MCF 10A (cell line): Measurements from ENCODE around the gene XKRX. TPM values are rescaled to one million over a fixed set of nuclear protein-coding genes. Genes with fewer than 3 reads are reported as not detected.
A peak's percentile ranks its signal among the peaks of the same experiment; 100 is the strongest.

ENCODE experiments used
- Bru-seq: library from RNA; stranded (reverse); fragments of 400-500 nt; gene quantifications from one replicate; lab custom pipeline; 2021; lab: Mats Ljungman, UMichigan
- BruChase-seq, 2 experiments: library from RNA; stranded (reverse); fragments of 400-500 nt; gene quantifications; one replicate each; lab custom pipeline; 2021; lab: Mats Ljungman, UMichigan
- BruUV-seq: library from RNA; stranded (reverse); fragments of 400-500 nt; replicated peaks from 2 replicates; lab custom pipeline; 2021; lab: Mats Ljungman, UMichigan
- CTCF ChIA-PET: fragments of 300-600 bp; sonication (Branson Sonifier 250); formaldehyde crosslinking; extraction: SDS; loops from one replicate; lab custom pipeline; 2021; ENCODE audit warnings: antibody characterized with exemption, inconsistent platforms; lab: Yijun Ruan, JAX
- POLR2A ChIA-PET: fragments of 300-600, 350-650 bp; sonication (Branson Sonifier 250); formaldehyde crosslinking; extraction: SDS; loops from one replicate; lab custom pipeline; 2020; ENCODE audit warnings: antibody characterized with exemption, inconsistent platforms; lab: Yijun Ruan, JAX
- DNase-seq: peaks from one replicate; pipeline ENCODE4 v3.0.0-alpha.2; 2018; ENCODE audit not compliant: unreplicated experiment
- H3K27ac Mint-ChIP-seq: one replicate; pipeline ENCODE4 v1.8.0; 2022; ENCODE audit warnings: mild to moderate bottlenecking, low read depth, mixed read lengths; ENCODE audit not compliant: unreplicated experiment
- H3K27me3 Mint-ChIP-seq: one replicate; pipeline ENCODE4 v1.8.0; 2022; ENCODE audit warnings: mixed read lengths; ENCODE audit not compliant: insufficient read depth, unreplicated experiment
- H3K36me3 Mint-ChIP-seq: one replicate; pipeline ENCODE4 v1.8.0; 2022; ENCODE audit warnings: mild to moderate bottlenecking, moderate library complexity, mixed read lengths; ENCODE audit not compliant: insufficient read depth, unreplicated experiment
- H3K4me1 Mint-ChIP-seq: one replicate; pipeline ENCODE4 v1.8.0; 2022; ENCODE audit warnings: mixed read lengths; ENCODE audit not compliant: insufficient read depth, unreplicated experiment
- H3K4me3 Mint-ChIP-seq: one replicate; pipeline ENCODE4 v1.8.0; 2022; ENCODE audit warnings: mild to moderate bottlenecking, moderate library complexity, mixed read lengths; ENCODE audit not compliant: unreplicated experiment
- H3K9me3 Mint-ChIP-seq: one replicate; pipeline ENCODE4 v1.8.0; 2022; ENCODE audit warnings: mixed read lengths; ENCODE audit not compliant: unreplicated experiment
- intact Hi-C: fragments of 100-400 bp; cut with micrococcal nuclease; formaldehyde crosslinking; loops from 2 replicates; pipeline ENCODE4 v1.14.1; 2022
- long read RNA-seq: library from polyadenylated mRNA; stranded (forward); transcript quantifications from one replicate; pipeline ENCODE4 v2.0.0, GENCODE V29; 2022
- total RNA-seq: library from RNA; stranded (reverse); gene quantifications from 2 replicates; pipeline ENCODE4 v1.2.3, GENCODE V29; 2022
- TF ChIP-seq, protein P1 (sequence below): fragments of 200-600 bp; IDR thresholded peaks from one replicate; pipeline ENCODE4 v1.8.0; 2022; ENCODE audit warnings: antibody characterized with exemption, mild to moderate bottlenecking; ENCODE audit not compliant: unreplicated experiment

XKRX gene
- total RNA-seq = 0.17 and 0.26 TPM in 2 replicates
- percentile 21 among the genes with signal in this experiment for Bru-seq, nascent RNA
- BruChase-seq, experiment 1, labeled RNA remaining after a 6-hour chase = percentile 49 among the genes with signal in this experiment
- percentile 37 among the genes with signal in this experiment for BruChase-seq, experiment 2, labeled RNA remaining after a 2-hour chase
- long read RNA-seq = 0 reads

DNA sequence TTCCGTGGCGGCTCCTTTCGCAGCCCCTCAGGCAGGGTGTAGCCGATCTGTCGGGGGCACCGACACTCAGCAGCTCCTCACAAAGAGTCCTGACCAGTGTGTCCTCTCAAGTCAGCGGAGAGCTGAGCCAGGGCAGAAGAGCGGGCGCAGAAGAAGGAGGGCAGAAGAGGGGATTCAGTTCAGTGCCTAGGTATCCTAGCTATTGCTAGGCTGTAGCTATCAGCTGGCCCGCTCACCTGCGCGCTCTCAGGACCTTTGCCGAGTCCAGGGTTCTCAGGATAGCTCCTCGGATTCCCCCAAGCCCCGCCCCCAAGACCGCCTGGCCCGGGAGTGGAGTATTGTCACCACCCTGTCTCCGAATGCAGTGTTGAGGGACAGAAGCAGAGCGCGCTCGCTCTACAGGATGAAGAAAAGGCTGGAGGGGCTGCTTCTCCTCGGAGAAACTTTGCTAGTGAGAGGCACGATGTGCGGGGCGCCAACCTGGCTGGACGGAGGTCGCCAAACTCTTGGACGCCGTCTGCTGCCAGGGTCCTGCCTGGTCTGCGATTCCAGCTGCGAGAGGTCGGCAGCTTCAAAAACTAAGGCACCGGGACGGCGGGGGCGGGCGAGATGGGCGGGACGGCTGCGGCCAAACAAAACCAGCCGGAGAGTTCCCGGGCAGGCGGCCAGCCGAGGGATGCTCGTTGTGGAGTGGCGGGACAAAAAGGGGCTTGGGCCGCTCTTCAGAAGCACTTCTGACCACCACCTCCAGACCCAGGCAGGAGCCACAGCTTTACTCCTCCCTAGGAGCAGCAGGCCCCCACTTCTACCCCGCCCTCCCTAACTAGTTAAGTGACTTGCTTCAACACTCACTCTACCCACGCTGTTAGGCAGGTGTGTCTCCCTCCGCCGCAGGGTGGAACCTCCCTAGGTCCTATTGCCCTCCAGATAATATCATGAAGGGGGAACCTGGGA, at the start of gene XKRX:
TSS of gene XKRX (minus strand) at position 258 of the 954 bp plus-strand sequence. CDS start 613 bp downstream, outside the sequence.
- Mint-ChIP-seq H3K36me3 (no peaks in the 10 kb centered on the region), H3K4me1 (no peaks in the 10 kb centered on the region), H3K27ac (peak within 1 kb of the TSS; percentile 35), H3K9me3 (peaks cover 16% of the 10 kb centered on the region), H3K4me3 (peak within 1 kb of the TSS; percentile 77), H3K27me3 (peaks cover 52% of the 10 kb centered on the region)
- BruUV-seq = no TSS peak
- peak; percentile 47 for DNase-seq
- ChIA-PET POLR2A (interaction anchor here (0.6 to 0.7 kb wide), 2 partner anchors 11 to 21 kb away, joined by 3 to 6 read pairs; no protein-coding TSS in a partner anchor), CTCF (interaction anchor here (0.5 to 0.8 kb wide), 3 partner anchors 13 to 150 kb away, joined by 3 to 4 read pairs (median 3); no protein-coding TSS in a partner anchor)
- TF ChIP-seq, protein P1, sequence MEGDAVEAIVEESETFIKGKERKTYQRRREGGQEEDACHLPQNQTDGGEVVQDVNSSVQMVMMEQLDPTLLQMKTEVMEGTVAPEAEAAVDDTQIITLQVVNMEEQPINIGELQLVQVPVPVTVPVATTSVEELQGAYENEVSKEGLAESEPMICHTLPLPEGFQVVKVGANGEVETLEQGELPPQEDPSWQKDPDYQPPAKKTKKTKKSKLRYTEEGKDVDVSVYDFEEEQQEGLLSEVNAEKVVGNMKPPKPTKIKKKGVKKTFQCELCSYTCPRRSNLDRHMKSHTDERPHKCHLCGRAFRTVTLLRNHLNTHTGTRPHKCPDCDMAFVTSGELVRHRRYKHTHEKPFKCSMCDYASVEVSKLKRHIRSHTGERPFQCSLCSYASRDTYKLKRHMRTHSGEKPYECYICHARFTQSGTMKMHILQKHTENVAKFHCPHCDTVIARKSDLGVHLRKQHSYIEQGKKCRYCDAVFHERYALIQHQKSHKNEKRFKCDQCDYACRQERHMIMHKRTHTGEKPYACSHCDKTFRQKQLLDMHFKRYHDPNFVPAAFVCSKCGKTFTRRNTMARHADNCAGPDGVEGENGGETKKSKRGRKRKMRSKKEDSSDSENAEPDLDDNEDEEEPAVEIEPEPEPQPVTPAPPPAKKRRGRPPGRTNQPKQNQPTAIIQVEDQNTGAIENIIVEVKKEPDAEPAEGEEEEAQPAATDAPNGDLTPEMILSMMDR = no peak
- intact Hi-C loops = no loop called here

DNA sequence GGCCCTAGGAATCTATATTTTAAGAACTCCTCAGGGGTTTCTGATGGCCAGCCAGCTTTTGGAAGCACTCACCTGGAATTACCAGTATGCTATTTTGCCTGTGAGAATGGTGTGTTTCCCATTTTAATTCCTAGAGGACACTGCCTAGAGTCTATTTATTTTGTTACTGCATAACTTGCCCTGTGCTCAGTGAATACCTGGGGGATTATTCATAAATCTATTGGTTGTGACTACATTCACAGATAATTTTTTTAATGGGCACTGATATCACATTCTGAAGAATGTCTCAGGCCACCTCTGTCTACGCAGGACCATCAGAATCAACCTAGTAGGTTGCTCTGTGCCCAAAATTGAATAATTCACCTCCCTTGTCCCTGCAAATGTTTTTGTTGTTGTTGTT, 47.5 kb upstream of the XKRX start:
- DNase-seq = no peak
- TF ChIP-seq, protein P1 = no peak
- POLR2A ChIA-PET = no interaction called here
- Mint-ChIP-seq H3K27ac (no peak overlapping the region), H3K4me1 (no peaks in the 10 kb centered on the region), H3K36me3 (no peaks in the 10 kb centered on the region), H3K9me3 (peaks cover 13% of the 10 kb centered on the region), H3K27me3 (peaks cover 45% of the 10 kb centered on the region), H3K4me3 (no peak overlapping the region)
- BruUV-seq = no TSS peak
- CTCF ChIA-PET = no interaction called here
- intact Hi-C loops = no loop called here

DNA sequence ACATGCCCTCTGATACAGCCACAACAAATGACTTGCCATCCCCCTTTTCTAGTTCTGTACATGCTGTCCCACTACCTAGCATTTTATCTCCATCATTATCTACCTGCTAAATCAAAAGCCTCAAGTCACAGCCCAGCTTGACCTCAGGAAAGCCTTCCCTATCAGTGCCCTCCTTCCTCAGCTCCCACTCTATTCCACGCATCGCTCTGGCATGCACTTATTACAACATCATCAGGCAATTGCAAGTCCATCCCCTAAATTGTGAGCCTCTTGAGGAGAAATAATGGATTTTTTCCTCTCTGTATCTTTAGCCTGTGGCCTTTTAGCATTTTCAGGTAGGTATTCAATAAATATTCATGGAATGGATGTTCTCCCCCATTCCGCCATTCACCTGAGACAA, 46.5 kb upstream of the XKRX start:
- no peak overlapping the region for H3K4me3 Mint-ChIP-seq
- H3K9me3 Mint-ChIP-seq = peaks cover 13% of the 10 kb centered on the region
- no TSS peak for BruUV-seq
- intact Hi-C loops = no loop called here
- H3K27me3 Mint-ChIP-seq = peaks cover 45% of the 10 kb centered on the region
- TF ChIP-seq, protein P1 = no peak
- no peak overlapping the region for H3K27ac Mint-ChIP-seq
- POLR2A ChIA-PET = no interaction called here
- no peaks in the 10 kb centered on the region for H3K4me1 Mint-ChIP-seq
- CTCF ChIA-PET = interaction anchor here (0.7 kb wide), 1 partner anchor 152 kb away, joined by 3 read pairs; no protein-coding TSS in a partner anchor
- no peak for DNase-seq
- H3K36me3 Mint-ChIP-seq = no peaks in the 10 kb centered on the region

DNA sequence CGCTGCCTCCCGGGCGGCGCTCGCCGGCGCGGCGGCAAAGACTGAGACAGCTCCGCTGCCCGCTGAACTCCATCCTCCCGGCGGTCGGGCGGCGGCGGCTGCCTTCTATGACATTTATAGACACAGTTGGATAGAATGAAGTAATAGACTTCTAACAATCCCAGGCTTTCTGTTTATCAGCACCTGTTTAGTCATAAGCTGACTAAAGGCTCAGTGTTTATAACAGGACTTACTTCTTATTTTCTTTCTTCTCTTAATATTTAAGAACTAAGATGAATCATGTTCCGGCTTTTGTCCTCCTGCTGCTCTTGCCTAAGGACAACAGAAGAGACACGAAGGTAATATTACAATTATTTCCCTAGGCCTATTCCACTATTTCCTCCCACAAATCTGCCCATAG, 44.7 kb upstream of the XKRX start:
- H3K36me3 Mint-ChIP-seq = no peaks in the 10 kb centered on the region
- peak; percentile 62 for DNase-seq
- no peak overlapping the region for H3K4me3 Mint-ChIP-seq
- no peak overlapping the region for H3K27ac Mint-ChIP-seq
- ChIA-PET CTCF (no interaction called here), POLR2A (no interaction called here)
- TF ChIP-seq, protein P1 = no peak
- intact Hi-C loops = no loop called here
- H3K4me1 Mint-ChIP-seq = no peaks in the 10 kb centered on the region
- peaks cover 37% of the 10 kb centered on the region for H3K27me3 Mint-ChIP-seq
- peaks cover 9% of the 10 kb centered on the region for H3K9me3 Mint-ChIP-seq
- no TSS peak for BruUV-seq
